ENCODE data around the gene CDCA4.

Gene CDCA4

GRCh38 chr14:104972301-104973134 lies 48.4 kb downstream of the CDCA4 start:
- DNase-seq = peak; percentile 17

GRCh38 chr14:104971447-104972240 lies 49.2 kb downstream of the CDCA4 start:
- no peak for DNase-seq

- peak; percentile 51 for DNase-seq
These were observed 50.4 kb downstream of the CDCA4 start for GRCh38 chr14:104970231-104971068.

- no peak for DNase-seq
These were observed 51.1 kb downstream of the CDCA4 start for GRCh38 chr14:104969741-104970230.

GRCh38 chr14:104968541-104969401 lies 52.1 kb downstream of the CDCA4 start:
- no peak for DNase-seq

GRCh38 chr14:104968153-104968527 lies 52.7 kb downstream of the CDCA4 start:
- no peak for DNase-seq

GRCh38 chr14:104967386-104968152 lies 53.3 kb downstream of the CDCA4 start:
- DNase-seq = no peak

DNA sequence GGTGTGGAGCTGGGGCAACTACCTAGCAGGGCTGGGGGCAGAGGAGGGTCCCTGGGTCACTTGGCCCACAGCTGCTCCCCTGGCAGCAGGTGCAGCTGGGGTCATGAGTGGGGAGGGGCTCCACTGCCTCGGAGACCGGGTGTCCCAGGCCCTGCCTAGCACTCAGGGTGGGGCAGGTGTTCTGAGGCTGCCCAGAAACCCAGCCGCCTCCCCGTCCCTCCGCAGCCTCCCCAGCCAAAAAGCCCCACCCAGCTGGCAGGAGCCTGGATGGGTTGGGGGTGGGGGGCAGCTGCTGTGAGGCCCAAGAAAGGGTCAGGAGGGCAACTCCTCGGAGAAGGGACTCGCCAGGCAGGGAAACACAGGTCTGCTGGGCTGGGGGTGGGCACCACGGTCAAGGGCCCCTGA lies 53.9 kb downstream of the CDCA4 start:
- no peak for DNase-seq

DNA sequence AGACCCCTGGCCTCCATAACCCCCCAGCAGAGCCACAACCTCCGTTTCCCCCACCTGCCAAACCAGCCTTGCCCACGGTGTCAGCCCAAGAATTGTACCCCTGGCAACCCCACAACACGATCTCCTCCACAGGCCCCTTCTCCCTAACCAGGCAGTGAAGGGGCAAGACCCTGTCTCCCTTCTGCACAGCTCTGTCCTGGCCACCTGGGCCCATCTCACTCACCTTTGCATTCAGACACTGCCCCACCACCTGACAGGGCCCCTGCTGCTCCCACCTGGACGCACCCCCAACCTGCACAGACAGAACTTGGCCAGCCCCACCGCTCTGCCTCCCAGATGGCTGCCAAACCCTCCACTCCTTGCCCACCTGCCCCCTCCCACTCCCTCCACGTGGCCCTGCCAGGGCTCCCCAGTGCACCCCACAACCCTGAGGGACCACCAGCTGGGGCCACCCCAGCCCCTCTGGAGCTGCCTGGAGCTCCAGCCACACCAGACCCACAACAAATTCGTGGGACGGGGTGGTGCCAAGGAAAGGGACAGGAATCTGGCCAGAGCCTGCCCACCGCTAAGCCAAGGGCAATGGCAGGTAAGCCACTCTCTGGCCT lies 54.5 kb downstream of the CDCA4 start:
- DNase-seq = no peak

- no peak for DNase-seq
These were observed 55.2 kb downstream of the CDCA4 start for GRCh38 chr14:104965561-104966231.

- no peak for DNase-seq
These were observed 56.3 kb downstream of the CDCA4 start for GRCh38 chr14:104964546-104964945.
